Mesothelial cell of epicardium (in vitro differentiated cells): Measurements from ENCODE around the gene SFR1. TPM values are rescaled to one million over a fixed set of nuclear protein-coding genes. Genes with fewer than 3 reads are reported as not detected.

Experiments
- total RNA-seq: library from RNA; stranded (reverse); gene quantifications from 3 replicates; pipeline ENCODE4 v1.2.1, GENCODE V29; 2021

Gene SFR1
- total RNA-seq, 1 donor from 2014 or later = 7.5 TPM

Other genes with a start within 250 kb of the SFR1 start
- 14.0 to 14.5 TPM (median 14.2 TPM) in 3 replicates for gene STN1, start 204.0 kb upstream of the SFR1 start, total RNA-seq
- gene SLK, start 155.0 kb upstream of the SFR1 start, total RNA-seq = 29.3 to 30.2 TPM (median 29.7 TPM) in 3 replicates
- gene COL17A1, start 36.3 kb upstream of the SFR1 start, total RNA-seq = 3.6 to 4.4 TPM (median 4.2 TPM) in 3 replicates
- gene CFAP43, start 110.2 kb downstream of the SFR1 start, total RNA-seq = 1.0 to 2.1 TPM (median 1.9 TPM) in 3 replicates
- 62.8 to 65.5 TPM (median 65.2 TPM) in 3 replicates for gene GSTO1, start 132.7 kb downstream of the SFR1 start, total RNA-seq
- 11.7 to 13.5 TPM (median 12.7 TPM) in 3 replicates for gene GSTO2, start 147.0 kb downstream of the SFR1 start, total RNA-seq
- 23.3 to 24.5 TPM (median 23.6 TPM) in 3 replicates for gene ITPRIP, start 216.3 kb downstream of the SFR1 start, total RNA-seq
- gene CFAP58, start 231.7 kb downstream of the SFR1 start, total RNA-seq = 0.58 to 1.4 TPM (median 1.1 TPM) in 3 replicates